Heart left ventricle (tissue), 16 donors: ENCODE measurements around the gene IQSEC1. TPM values are rescaled to one million over a fixed set of nuclear protein-coding genes. Genes with fewer than 3 reads are reported as not detected.

Source experiments
- ATAC-seq, 4 donors: fragments of 200-7000 bp; cut with Tn5 transposase; one replicate each; pipeline ENCODE4 v1.9.1; 2020 to 2022; ENCODE audit warnings: moderate library complexity in 4 of 4, mild to moderate bottlenecking in 3 of 4, moderate number of reproducible peaks in 1 of 4
- DNase-seq, 5 donors: peaks; one replicate each; pipeline ENCODE4 v3.0.0-alpha.2; 2020
- H3K27ac ChIP-seq, 12 donors: fragments of 200-600 bp; sonication (generic) in 4 of 12; one replicate each; pipeline versions ENCODE4 v1.5.0 to v1.8.0; 2016 to 2022; ENCODE audit warnings: mild to moderate bottlenecking in 2 of 12
- H3K27me3 ChIP-seq, 9 donors: fragments of 200-600 bp; sonication (generic) in 2 of 9; one replicate each; pipeline versions ENCODE4 v1.5.1 to v1.8.0; 2016 to 2022; ENCODE audit warnings: mild to moderate bottlenecking in 3 of 9
- H3K36me3 ChIP-seq, 9 donors: fragments of 200-600 bp; sonication (generic) in 2 of 9; one replicate each; pipeline versions ENCODE4 v1.5.0 to v1.8.0; 2018 to 2022; ENCODE audit warnings: mild to moderate bottlenecking in 2 of 9
- H3K4me1 ChIP-seq, 12 donors: fragments of 200-600 bp; sonication (generic) in 4 of 12; one replicate each; pipeline versions ENCODE4 v1.5.0 to v1.8.0; 2016 to 2022; ENCODE audit warnings: mild to moderate bottlenecking in 3 of 12
- H3K4me3 ChIP-seq, 12 donors: fragments of 200-600 bp; sonication (generic) in 4 of 12; one replicate each; pipeline versions ENCODE4 v1.5.0 to v1.8.0; 2017 to 2022; ENCODE audit warnings: mild to moderate bottlenecking in 9 of 12, moderate library complexity in 4 of 12
- H3K9me3 ChIP-seq, 12 donors: fragments of 200-600 bp; sonication (generic) in 4 of 12; one replicate each; pipeline versions ENCODE4 v1.5.0 to v1.8.0; 2016 to 2022; ENCODE audit warnings: mild to moderate bottlenecking in 1 of 12
- CTCF ChIP-seq, 12 donors: fragments of 200-600 bp; sonication (generic) in 4 of 12; IDR thresholded peaks; one replicate each; pipeline versions ENCODE4 v1.5.0 to v1.8.0; 2018 to 2022; ENCODE audit warnings: antibody characterized with exemption in 12 of 12, mild to moderate bottlenecking in 5 of 12
- POLR2A ChIP-seq, 2 donors: fragments of 450-650 bp; IDR thresholded peaks; one replicate each; pipeline ENCODE4 v1.6.1; 2017; ENCODE audit warnings: antibody characterized with exemption in 2 of 2, mild to moderate bottlenecking in 2 of 2, moderate library complexity in 2 of 2
- WGBS, 4 donors: extraction: QIAGEN DNeasy Blood & Tissue Kit in 2 of 4; methylation state at CpG; one replicate each; pipeline versions ENCODE4 v1.1.5 to v1.1.7; 2013 to 2018; 5-methylcytosine and 5-hydroxymethylcytosine counted together
- intact Hi-C, 10 donors: fragments of 100-400 bp; cut with DNase I; formaldehyde crosslinking; loops; one replicate each; pipeline versions ENCODE4 v1.11.1 to v1.14.2; 2022
- polyA plus RNA-seq, 2 donors: library from polyadenylated mRNA; stranded (reverse); fragments of 200-250 nt; gene quantifications; one replicate each; pipeline ENCODE4 v1.2.3, GENCODE V29; 2013
- total RNA-seq, 9 donors: library from RNA; depleted of rRNA in 2 of 9; stranded (reverse); fragments of >200 nt in 2 of 9; fragmentation: NEBNext Ultra II Directional in 3 of 9; extraction: Animal tissue kit (Norgen Biotek cat#: 25700) in 3 of 9; gene quantifications; one replicate each; pipeline versions ENCODE4 v1.1.0 to v1.2.4, GENCODE V29; 2016 to 2023
- donor health status: ischemic (EF 13 %, LVEDD 7.1; RV severe dilation, severe dysfunction).
- donor health status: healthy with polysubstance abuse.
- donor health status: DM: no; HTN: yes; CAD: no.
- donor health status: DM: no; HTN: no; CAD: no.
- donor health status: ischemic (EF 25% LVEDD 6.9; RV normal size, moderate dysfunction).
- donor health status: ischemic (EF 25% LVEDD 5.7; RV mildly dilated, moderate dysfunction).
- donor health status: healthy.
- donor health status: DM: yes; HTN: yes; CAD: no.
- donor health status: ischemic (EF 35%, LVEDD 5.7; RV mildly dilated, moderate dysfunction).
- donor health status: nonischemic (EF 11% LVEDD 7.7; RV severe dilation, severe dysfunction).
- donor health status: DM: yes; HTN: yes; CAD: no.
- donor health status: PGD.
- donor health status: ischemic (EF 29% LVEDD 5.4; RV normal size, mild dysfunction).
- donor health status: nonischemic (EF 23%, LVEDD 6.1; RV moderate dilation, normal function).

The IQSEC1 gene
- total and polyA plus RNA-seq, 11 donors = 28.8 to 79.1 (median 62.2) TPM

DNA sequence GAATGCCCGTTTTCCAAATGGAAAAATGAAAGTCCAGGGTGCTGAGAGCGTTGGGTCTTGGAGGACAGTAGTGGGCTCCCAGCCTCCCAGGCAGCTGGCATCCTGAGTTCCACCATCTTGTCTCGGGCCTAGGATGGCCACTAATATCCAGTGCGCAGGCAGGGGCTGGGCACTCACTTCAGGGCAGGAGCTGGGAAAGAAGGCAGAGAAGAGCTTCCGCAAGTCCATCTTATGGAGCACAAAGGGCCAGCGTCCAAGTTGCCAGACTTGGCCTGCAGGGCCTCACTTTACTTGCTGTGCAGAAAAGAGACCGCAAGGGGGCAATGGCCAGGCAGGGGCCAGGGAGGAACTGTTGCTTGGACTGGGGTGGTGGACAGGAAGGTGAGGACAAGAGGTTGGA is 46.1 kb downstream of the IQSEC1 start:
- no peak for ATAC-seq
- no peak overlapping the region for H3K4me3 ChIP-seq
- WGBS, 4 donors = 96 to 98% (median 97%) methylated on average over 7 of the region's 7 CpGs
- TF ChIP-seq CTCF (IDR thresholded peaks at IDR 0.05) (no peak), POLR2A (IDR thresholded peaks at IDR 0.05) (no peak)
- peak in 2 of 5 donors; percentile 5 to 39 for DNase-seq
- H3K9me3 ChIP-seq = no peaks in the 10 kb centered on the region
- H3K27ac ChIP-seq = no peak overlapping the region
- H3K36me3 ChIP-seq = no peaks in the 10 kb centered on the region
- peaks cover 0 to 28% (median 13%) of the 10 kb centered on the region in 12 donors for H3K4me1 ChIP-seq
- intact Hi-C loops = no loop called here
- H3K27me3 ChIP-seq = no peaks in the 10 kb centered on the region

DNA sequence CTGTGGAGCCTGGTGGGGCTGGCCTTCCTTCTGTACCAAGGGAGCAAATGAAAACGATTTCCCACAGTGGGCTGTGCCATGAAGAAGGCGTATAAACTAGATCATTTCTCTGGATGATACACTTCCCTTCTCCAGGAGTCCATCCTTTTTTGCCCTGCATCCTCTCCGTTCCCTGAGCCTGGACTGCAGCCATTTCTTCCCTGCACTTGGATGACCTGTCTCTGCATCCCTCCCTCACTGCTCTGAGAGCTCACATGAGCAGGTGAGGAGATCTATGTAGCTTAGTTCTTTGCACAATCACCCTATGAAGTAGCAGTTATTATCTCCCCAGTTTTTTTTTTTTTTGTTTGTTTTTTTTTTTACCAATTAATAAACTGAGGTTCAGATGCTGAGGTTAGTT is 46.7 kb downstream of the IQSEC1 start:
- no peaks in the 10 kb centered on the region for H3K9me3 ChIP-seq
- intact Hi-C loops = no loop called here
- peak in 1 of 5 donors; percentile 3 for DNase-seq
- WGBS, 4 donors = 81 to 91% (median 86%) methylated on average over 3 of the region's 3 CpGs
- TF ChIP-seq POLR2A (IDR thresholded peaks at IDR 0.05) (no peak), CTCF (IDR thresholded peaks at IDR 0.05) (no peak)
- peaks cover 0 to 34% (median 20%) of the 10 kb centered on the region in 12 donors for H3K4me1 ChIP-seq
- H3K27me3 ChIP-seq = no peaks in the 10 kb centered on the region
- no peak for ATAC-seq
- no peak overlapping the region for H3K27ac ChIP-seq
- H3K36me3 ChIP-seq = no peaks in the 10 kb centered on the region
- H3K4me3 ChIP-seq = no peak overlapping the region

- intact Hi-C loops = no loop called here
- no peaks in the 10 kb centered on the region for H3K9me3 ChIP-seq
- H3K27ac ChIP-seq = no peak overlapping the region
- no peak overlapping the region for H3K4me3 ChIP-seq
- H3K27me3 ChIP-seq = no peaks in the 10 kb centered on the region
- H3K4me1 ChIP-seq = peaks cover 0 to 40% (median 25%) of the 10 kb centered on the region in 12 donors
- TF ChIP-seq POLR2A (IDR thresholded peaks at IDR 0.05) (no peak), CTCF (IDR thresholded peaks at IDR 0.05) (no peak)
- 93 to 95% (median 95%) methylated on average over 6 to 10 of the region's 10 CpGs for WGBS, 4 donors
- no peaks in the 10 kb centered on the region for H3K36me3 ChIP-seq
- ATAC-seq (no peak), DNase-seq (peak in 1 of 5 donors; percentile 42)
Observed at GRCh38 chr3:13025778-13026518, 47.3 kb downstream of the IQSEC1 start.

DNA sequence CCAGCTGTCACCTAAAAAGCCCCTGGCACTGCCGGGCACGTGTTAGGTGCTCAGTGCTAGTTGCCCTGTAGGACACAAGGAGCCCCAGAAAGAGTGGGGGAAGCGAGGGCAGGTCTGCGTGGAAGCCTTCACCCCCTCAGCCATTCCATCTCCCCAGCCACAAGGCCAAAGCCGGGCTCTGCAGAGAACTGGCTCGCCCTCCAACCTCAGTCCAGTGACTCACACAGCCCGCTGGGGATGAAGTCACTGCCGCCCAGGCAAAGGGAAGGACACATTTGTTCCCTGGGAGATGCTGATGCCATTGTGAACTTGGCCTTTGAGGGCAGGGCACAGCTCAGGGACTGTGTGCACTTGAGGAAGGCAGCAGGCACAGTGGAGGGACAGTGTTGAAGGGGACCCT is 48.1 kb downstream of the IQSEC1 start:
- DNase-seq (peak in 4 of 5 donors; percentile 50 to 74 (median 72)), ATAC-seq (peak in 3 of 4 donors; percentile 12 to 53 (median 43))
- no peaks in the 10 kb centered on the region for H3K36me3 ChIP-seq
- H3K27me3 ChIP-seq = no peaks in the 10 kb centered on the region
- no peaks in the 10 kb centered on the region for H3K9me3 ChIP-seq
- intact Hi-C loops = no loop called here
- no peak for TF ChIP-seq CTCF (IDR thresholded peaks at IDR 0.05)
- TF ChIP-seq POLR2A (IDR thresholded peaks at IDR 0.05) = no peak
- no peak overlapping the region for H3K27ac ChIP-seq
- peaks cover 0 to 45% (median 32%) of the 10 kb centered on the region in 12 donors for H3K4me1 ChIP-seq
- H3K4me3 ChIP-seq = no peak overlapping the region
- WGBS, 4 donors = 69 to 83% (median 82%) methylated on average over 5 to 8 of the region's 8 CpGs
